HAP-1 (cell line): Measurements from ENCODE around the gene ACAA1.

Source experiments
- DNase-seq, 2 experiments: peaks; one replicate each; pipeline ENCODE4 v3.0.0-alpha.2; 2016 to 2020; ENCODE audit warnings: low spot score in 2 of 2
- H3K27me3 ChIP-seq: fragments of 250-450 bp; sonication (Bioruptor Pico); 2 replicates; pipeline ENCODE4 v1.5.1; 2020; ENCODE audit warnings: low read depth, mild to moderate bottlenecking, moderate library complexity
- H3K36me3 ChIP-seq: fragments of 250-450 bp; sonication (Bioruptor Pico); replicated peaks from 2 replicates; pipeline ENCODE4 v1.5.1; 2020; ENCODE audit warnings: mild to moderate bottlenecking
- H3K4me1 ChIP-seq: fragments of 250-450 bp; sonication (Bioruptor Pico); 2 replicates; pipeline ENCODE4 v1.5.1; 2020; ENCODE audit warnings: mild to moderate bottlenecking
- H3K4me3 ChIP-seq: fragments of 250-450 bp; sonication (Bioruptor Pico); 2 replicates; pipeline ENCODE4 v1.5.1; 2020; ENCODE audit warnings: mild to moderate bottlenecking, moderate library complexity
- H3K9me3 ChIP-seq: fragments of 250-450 bp; sonication (Bioruptor Pico); 2 replicates; pipeline ENCODE4 v1.5.1; 2020; ENCODE audit warnings: mild to moderate bottlenecking, moderate library complexity
- in situ Hi-C: fragments of 300-500 bp; cut with MboI; formaldehyde crosslinking; loops from 3 replicates; pipeline ENCODE4 v1.14.3; 2020; ENCODE audit warnings: low sequenced_read_pairs, inconsistent platforms, mixed read lengths

The ACAA1 gene

GRCh38 chr3:38115645-38116427, 21.1 kb downstream of the ACAA1 start:
- no peaks in the 10 kb centered on the region for H3K9me3 ChIP-seq
- H3K36me3 ChIP-seq = peaks cover 4% of the 10 kb centered on the region; the same call in 1 of the 2 replicates
- no peaks in the 10 kb centered on the region for H3K4me1 ChIP-seq
- in situ Hi-C loops = no loop called here
- DNase-seq = no peak
- no peak overlapping the region for H3K4me3 ChIP-seq
- H3K27me3 ChIP-seq = no peaks in the 10 kb centered on the region

GRCh38 chr3:38114875-38115644, 21.9 kb downstream of the ACAA1 start:
- Histone ChIP-seq H3K36me3 (no peaks in the 10 kb centered on the region; the same call in 1 of the 2 replicates), H3K4me1 (no peaks in the 10 kb centered on the region), H3K27me3 (no peaks in the 10 kb centered on the region), H3K9me3 (no peaks in the 10 kb centered on the region), H3K4me3 (no peak overlapping the region)
- in situ Hi-C loops = no loop called here
- no peak for DNase-seq

DNA sequence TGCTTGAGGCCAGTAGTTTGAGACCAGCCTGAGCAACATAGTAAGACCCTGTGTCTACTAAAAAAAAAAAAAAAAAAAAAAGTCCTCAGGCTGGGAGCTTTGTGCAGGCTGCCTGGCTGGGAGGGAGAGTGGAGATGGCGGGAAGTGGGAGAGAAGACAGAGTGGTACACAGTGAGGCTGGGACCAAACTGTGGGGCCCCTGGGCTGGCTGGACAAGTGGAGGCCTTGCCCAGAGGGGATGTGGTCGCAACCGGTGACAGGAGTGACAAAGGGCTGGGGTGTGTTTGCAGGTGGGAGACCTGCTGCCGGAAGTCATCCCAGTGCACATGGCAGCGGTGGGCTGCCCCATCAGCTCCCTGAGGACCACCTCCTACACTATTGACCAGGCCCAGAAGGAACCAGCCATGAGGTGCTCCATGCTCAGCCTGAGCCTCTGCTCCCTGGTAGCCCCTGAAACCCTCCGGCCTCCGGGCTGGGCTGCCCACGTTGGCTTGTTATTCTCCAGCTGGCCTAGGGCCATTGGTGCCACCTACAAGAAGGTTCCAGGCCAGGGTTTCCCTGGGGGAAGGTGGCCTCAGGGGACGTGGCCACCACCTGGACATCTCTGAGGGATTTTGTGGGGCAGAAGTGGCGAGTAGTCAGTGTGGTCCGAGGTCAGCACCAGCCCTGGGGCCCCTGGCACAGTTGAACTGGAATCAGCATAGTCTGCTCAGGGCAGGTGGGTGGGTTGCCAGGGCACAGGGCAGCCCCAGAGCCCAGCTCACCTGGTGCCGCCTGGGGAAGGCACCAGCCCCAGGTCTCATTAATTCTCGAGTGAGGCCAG, 22.7 kb downstream of the ACAA1 start:
- DNase-seq = no peak
- Histone ChIP-seq H3K4me3 (no peak overlapping the region), H3K9me3 (no peaks in the 10 kb centered on the region), H3K36me3 (no peaks in the 10 kb centered on the region), H3K27me3 (no peaks in the 10 kb centered on the region), H3K4me1 (no peaks in the 10 kb centered on the region)
- in situ Hi-C loops = no loop called here

DNA sequence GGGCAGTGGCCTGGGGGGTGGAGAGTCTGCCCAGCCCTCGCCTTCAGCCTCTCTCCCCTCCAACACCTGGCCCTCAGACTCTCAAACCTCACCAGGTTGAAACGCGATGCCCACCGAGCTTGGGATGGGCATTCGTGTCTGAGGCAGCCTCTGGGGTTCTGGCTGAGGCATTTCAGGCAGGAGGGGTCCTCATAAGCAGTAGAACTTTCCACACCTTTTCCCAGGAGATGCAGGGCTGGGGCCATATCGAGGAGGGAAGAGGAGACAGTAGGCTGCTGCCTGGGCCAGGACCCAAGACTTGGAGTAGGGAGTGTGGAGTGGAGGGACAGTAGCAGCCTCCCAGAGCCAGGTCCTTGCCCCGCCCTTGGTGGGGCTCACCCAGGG, 24.6 kb downstream of the ACAA1 start:
- H3K36me3 ChIP-seq = no peaks in the 10 kb centered on the region
- DNase-seq = no peak
- no peak overlapping the region for H3K4me3 ChIP-seq
- H3K27me3 ChIP-seq = no peaks in the 10 kb centered on the region
- H3K4me1 ChIP-seq = no peaks in the 10 kb centered on the region
- no peaks in the 10 kb centered on the region for H3K9me3 ChIP-seq
- in situ Hi-C loops = no loop called here

- H3K27me3 ChIP-seq = no peaks in the 10 kb centered on the region
- H3K4me1 ChIP-seq = no peaks in the 10 kb centered on the region
- in situ Hi-C loops = no loop called here
- no peaks in the 10 kb centered on the region for H3K36me3 ChIP-seq
- H3K9me3 ChIP-seq = no peaks in the 10 kb centered on the region
- H3K4me3 ChIP-seq = no peak overlapping the region
- DNase-seq = no peak
These were observed 25.1 kb downstream of the ACAA1 start for GRCh38 chr3:38111696-38112377.

- no peak overlapping the region for H3K4me3 ChIP-seq
- no peaks in the 10 kb centered on the region for H3K4me1 ChIP-seq
- no peak for DNase-seq
- in situ Hi-C loops = no loop called here
- H3K36me3 ChIP-seq = no peaks in the 10 kb centered on the region
- no peaks in the 10 kb centered on the region for H3K27me3 ChIP-seq
- H3K9me3 ChIP-seq = no peaks in the 10 kb centered on the region
These were observed 25.7 kb downstream of the ACAA1 start for GRCh38 chr3:38111201-38111600.

GRCh38 chr3:38110314-38111050, 26.4 kb downstream of the ACAA1 start:
- in situ Hi-C loops = no loop called here

DNA sequence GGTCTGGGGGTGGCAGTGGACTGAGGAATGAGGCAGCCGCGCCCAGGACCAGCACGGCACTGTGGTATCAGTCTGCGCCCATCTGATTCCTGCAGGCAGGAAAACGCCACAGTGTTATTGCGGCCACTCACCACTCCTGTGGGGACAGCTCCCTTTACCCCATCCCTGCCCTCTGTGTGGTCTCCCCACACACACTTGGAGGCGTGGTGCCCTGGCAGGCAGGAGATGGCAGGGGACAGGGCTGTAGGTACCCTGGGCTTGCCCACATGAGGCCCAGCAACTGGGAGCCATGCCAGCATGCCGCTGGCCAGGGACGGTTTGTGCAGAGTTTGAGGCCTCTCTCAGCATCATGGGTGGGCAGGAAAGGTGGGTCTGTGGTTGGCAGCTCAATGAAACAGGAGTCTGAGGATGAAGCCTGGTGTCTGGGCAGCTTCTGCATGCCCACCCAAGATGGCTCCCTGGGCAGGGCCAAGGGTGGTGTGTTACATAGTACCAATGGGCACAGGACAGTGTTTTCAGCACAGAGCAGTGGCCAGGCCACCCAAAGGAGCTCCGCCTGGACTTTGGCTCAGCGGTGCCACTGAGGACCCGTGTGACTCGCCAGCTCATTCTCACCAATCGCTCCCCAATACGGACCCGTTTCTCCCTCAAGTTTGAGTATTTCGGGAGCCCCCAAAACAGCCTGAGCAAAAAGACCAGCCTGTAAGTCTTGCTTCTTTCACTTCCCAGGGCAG, 27.2 kb downstream of the ACAA1 start:
- no peak for DNase-seq
- H3K36me3 ChIP-seq = no peaks in the 10 kb centered on the region
- in situ Hi-C loops = no loop called here
- no peaks in the 10 kb centered on the region for H3K9me3 ChIP-seq
- H3K27me3 ChIP-seq = no peaks in the 10 kb centered on the region
- H3K4me3 ChIP-seq = no peak overlapping the region
- no peaks in the 10 kb centered on the region for H3K4me1 ChIP-seq

More at GRCh38 chr3:38110314-38111050, 26.4 kb downstream of the ACAA1 start:
- H3K4me1 ChIP-seq = no peaks in the 10 kb centered on the region
- H3K9me3 ChIP-seq = no peaks in the 10 kb centered on the region
- H3K27me3 ChIP-seq = no peaks in the 10 kb centered on the region
- no peak overlapping the region for H3K4me3 ChIP-seq
- H3K36me3 ChIP-seq = no peaks in the 10 kb centered on the region
- no peak for DNase-seq

- H3K9me3 ChIP-seq = no peaks in the 10 kb centered on the region
- no peaks in the 10 kb centered on the region for H3K27me3 ChIP-seq
- DNase-seq = no peak
- in situ Hi-C loops = no loop called here
- no peaks in the 10 kb centered on the region for H3K4me1 ChIP-seq
- no peaks in the 10 kb centered on the region for H3K36me3 ChIP-seq
- no peak overlapping the region for H3K4me3 ChIP-seq
These were observed 28.0 kb downstream of the ACAA1 start for GRCh38 chr3:38108649-38109579.

GRCh38 chr3:38107911-38108648, 28.8 kb downstream of the ACAA1 start:
- in situ Hi-C loops = no loop called here
- no peaks in the 10 kb centered on the region for H3K27me3 ChIP-seq
- H3K4me3 ChIP-seq = no peak overlapping the region
- H3K9me3 ChIP-seq = no peaks in the 10 kb centered on the region
- no peaks in the 10 kb centered on the region for H3K4me1 ChIP-seq
- H3K36me3 ChIP-seq = no peaks in the 10 kb centered on the region
- no peak for DNase-seq

DNA sequence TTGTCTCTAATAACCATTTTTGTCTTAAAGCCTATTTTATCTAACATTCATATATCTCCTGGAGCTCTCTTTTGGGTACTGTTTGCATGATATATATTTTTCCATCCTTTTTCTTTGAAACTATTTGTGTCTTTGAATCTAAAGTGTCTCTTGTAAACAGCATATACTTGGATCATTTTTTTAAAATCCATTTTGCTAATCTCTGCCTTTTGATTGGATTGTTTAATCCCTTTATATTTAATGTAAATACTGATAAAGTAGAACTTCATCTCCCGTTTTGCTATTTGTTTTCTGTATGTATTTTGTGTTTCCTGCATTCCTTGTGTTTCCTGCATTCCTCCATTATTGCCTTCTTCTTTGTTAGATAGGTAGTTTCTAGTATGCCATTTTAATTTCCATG, 31.4 kb downstream of the ACAA1 start:
- no peaks in the 10 kb centered on the region for H3K4me1 ChIP-seq
- no peaks in the 10 kb centered on the region for H3K36me3 ChIP-seq
- H3K4me3 ChIP-seq = no peak overlapping the region
- no peaks in the 10 kb centered on the region for H3K9me3 ChIP-seq
- no peak for DNase-seq
- H3K27me3 ChIP-seq = peaks cover 6% of the 10 kb centered on the region; the same call in 1 of the 2 replicates
- in situ Hi-C loops = no loop called here
